Measurements from ENCODE around the gene GRAMD1A. TPM values are rescaled to one million over a fixed set of nuclear protein-coding genes. Genes with fewer than 3 reads are reported as not detected.

The GRAMD1A gene
- polyA plus RNA-seq, 1 donor from 2014 or later: 18.1 TPM

GRCh38 chr19:35029737-35030256 is 29.7 kb downstream of the GRAMD1A start:
- peaks cover 0 to 9% (median 4%) of the 10 kb centered on the region in 3 donors for H3K4me1 Mint-ChIP-seq
- peak overlapping the region in 1 of 4 donors; percentile 77 for H3K4me3 Mint-ChIP-seq
- H3K9me3 Mint-ChIP-seq: no peaks in the 10 kb centered on the region
- H3K27ac Mint-ChIP-seq: no peak overlapping the region
- H3K36me3 Mint-ChIP-seq: peaks cover 2% of the 10 kb centered on the region
- H3K27me3 Mint-ChIP-seq: peaks cover 17% of the 10 kb centered on the region

- Mint-ChIP-seq H3K9me3 (no peaks in the 10 kb centered on the region), H3K36me3 (peaks cover 2% of the 10 kb centered on the region), H3K4me3 (peak within 1 kb of the TSS in 3 of 4 donors; percentile 60 to 85 (median 76)), H3K27me3 (peaks cover 17% of the 10 kb centered on the region), H3K4me1 (peaks cover 0 to 9% (median 4%) of the 10 kb centered on the region in 3 donors), H3K27ac (no peak within 1 kb of the TSS)
These were observed 30.3 kb downstream of the GRAMD1A start, which contains the start of gene SCN1B for GRCh38 chr19:35030257-35031071. SCN1B (plus strand) TSS chr19:35030470; CDS start chr19:35030821, 351 bp downstream.

DNA sequence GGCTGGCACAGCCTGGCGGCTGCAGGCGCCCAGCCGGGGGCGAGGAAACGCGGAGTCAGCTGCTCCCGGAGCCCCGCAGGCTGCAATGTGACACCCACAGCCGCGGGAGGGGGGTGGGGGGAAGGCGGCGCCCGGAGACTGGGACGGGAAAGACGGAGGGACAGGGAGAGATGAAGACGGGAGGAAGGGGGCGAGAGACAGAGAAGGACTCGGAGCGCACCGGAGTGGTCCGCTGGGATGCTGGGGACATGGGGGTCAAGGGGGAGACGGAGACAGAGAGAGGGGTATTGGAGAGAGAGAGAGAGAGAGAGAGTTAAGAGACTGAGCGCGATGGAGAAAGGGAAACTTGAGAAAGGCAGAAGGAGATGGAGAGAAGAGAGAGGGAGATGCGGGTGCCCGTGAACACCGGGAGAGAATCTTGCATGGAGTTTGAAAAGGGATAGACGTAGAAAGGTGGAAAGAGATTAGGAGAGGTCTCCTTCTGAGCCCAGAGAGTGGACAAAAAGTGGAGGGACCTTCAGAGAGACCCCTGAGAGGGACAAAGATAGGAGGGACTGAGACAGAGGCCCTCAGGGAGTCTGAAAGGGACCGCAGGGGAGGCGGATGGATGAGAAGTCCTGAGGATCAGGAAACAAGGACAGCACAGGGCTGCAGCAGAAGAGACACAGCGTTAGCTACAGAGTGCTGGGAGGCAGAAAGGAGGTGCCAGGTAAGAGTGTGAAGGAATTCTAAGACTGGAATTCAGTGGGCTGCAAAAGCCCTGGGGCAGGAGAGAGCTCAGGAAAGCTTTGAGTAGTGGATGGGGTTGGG is 31.2 kb downstream of the GRAMD1A start:
- Mint-ChIP-seq H3K9me3 (no peaks in the 10 kb centered on the region), H3K36me3 (peaks cover 2% of the 10 kb centered on the region), H3K27me3 (peaks cover 17% of the 10 kb centered on the region), H3K4me1 (peaks cover 0 to 9% (median 4%) of the 10 kb centered on the region in 3 donors), H3K27ac (no peak overlapping the region), H3K4me3 (peak overlapping the region in 3 of 4 donors; percentile 60 to 85 (median 76))

- Mint-ChIP-seq H3K4me1 (peaks cover 0 to 9% (median 5%) of the 10 kb centered on the region in 3 donors), H3K36me3 (peaks cover 2% of the 10 kb centered on the region), H3K27me3 (peaks cover 17% of the 10 kb centered on the region), H3K4me3 (no peak overlapping the region), H3K9me3 (no peaks in the 10 kb centered on the region), H3K27ac (no peak overlapping the region)
These were observed 32.3 kb downstream of the GRAMD1A start for GRCh38 chr19:35032356-35032865.

- H3K27me3 Mint-ChIP-seq: peaks cover 17% of the 10 kb centered on the region
- no peak overlapping the region for H3K4me3 Mint-ChIP-seq
- H3K27ac Mint-ChIP-seq: no peak overlapping the region
- peaks cover 8 to 13% (median 11%) of the 10 kb centered on the region in 3 donors for H3K4me1 Mint-ChIP-seq
- H3K36me3 Mint-ChIP-seq: peaks cover 2% of the 10 kb centered on the region
- H3K9me3 Mint-ChIP-seq: no peaks in the 10 kb centered on the region
These were observed 33.2 kb downstream of the GRAMD1A start for GRCh38 chr19:35033067-35034004.

GRCh38 chr19:35034005-35034502 is 33.9 kb downstream of the GRAMD1A start:
- Mint-ChIP-seq H3K27me3 (peaks cover 17% of the 10 kb centered on the region), H3K4me1 (peaks cover 14 to 19% (median 16%) of the 10 kb centered on the region in 3 donors), H3K4me3 (no peak overlapping the region), H3K27ac (no peak overlapping the region), H3K36me3 (peaks cover 2% of the 10 kb centered on the region), H3K9me3 (no peaks in the 10 kb centered on the region)

DNA sequence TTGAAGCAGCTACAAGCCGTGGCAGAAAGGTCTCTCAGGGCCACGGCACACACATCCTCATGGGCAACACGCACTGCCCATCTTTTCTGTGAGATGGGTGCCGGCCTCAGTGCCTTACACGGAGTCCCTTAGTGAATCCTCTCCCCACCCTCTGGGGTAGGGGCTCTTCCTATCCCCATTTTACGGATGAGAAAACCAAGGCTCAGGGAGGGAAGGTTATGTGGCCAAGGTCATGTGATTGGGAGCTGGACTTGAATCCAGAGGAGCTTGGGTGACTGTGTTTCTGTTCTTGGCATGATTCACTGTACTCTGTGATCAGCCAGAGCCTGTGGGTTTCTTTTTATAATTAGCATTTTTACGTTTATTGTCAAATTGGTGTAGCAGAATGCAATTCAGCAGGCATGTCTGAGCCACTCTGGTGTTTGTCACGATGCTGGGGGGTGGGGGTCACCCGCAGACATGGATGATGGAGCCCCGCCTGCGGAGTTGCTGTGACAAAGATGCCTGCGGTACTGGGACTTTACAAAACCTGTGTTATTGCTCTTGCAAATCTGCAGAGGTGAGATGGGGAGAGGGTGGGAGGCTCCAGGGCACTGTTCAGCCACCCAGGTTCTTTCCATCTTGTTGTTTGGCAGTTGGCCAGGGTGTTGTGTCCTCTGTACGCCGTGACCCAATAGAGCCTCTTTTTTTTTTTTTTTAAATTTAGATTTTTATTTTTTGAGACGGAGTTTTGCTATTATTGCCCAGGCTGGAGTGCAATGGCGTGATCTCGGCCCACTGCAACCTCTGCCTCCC is 34.7 kb downstream of the GRAMD1A start:
- Mint-ChIP-seq H3K4me3 (peak overlapping the region in 1 of 4 donors; percentile 1), H3K27ac (no peak overlapping the region), H3K36me3 (peaks cover 2% of the 10 kb centered on the region), H3K4me1 (peaks cover 13 to 20% (median 18%) of the 10 kb centered on the region in 3 donors), H3K27me3 (peaks cover 16% of the 10 kb centered on the region), H3K9me3 (no peaks in the 10 kb centered on the region)

GRCh38 chr19:35037716-35038622 is 37.8 kb downstream of the GRAMD1A start:
- no peaks in the 10 kb centered on the region for H3K36me3 Mint-ChIP-seq
- H3K4me1 Mint-ChIP-seq: peaks cover 15 to 23% (median 18%) of the 10 kb centered on the region in 3 donors
- H3K4me3 Mint-ChIP-seq: peak overlapping the region; percentile 12 to 86 (median 58)
- no peaks in the 10 kb centered on the region for H3K9me3 Mint-ChIP-seq
- H3K27me3 Mint-ChIP-seq: peaks cover 11% of the 10 kb centered on the region
- H3K27ac Mint-ChIP-seq: no peak overlapping the region

- Mint-ChIP-seq H3K4me3 (peak overlapping the region in 3 of 4 donors; percentile 50 to 91 (median 86)), H3K4me1 (peaks cover 15 to 23% (median 18%) of the 10 kb centered on the region in 3 donors), H3K9me3 (no peaks in the 10 kb centered on the region), H3K36me3 (no peaks in the 10 kb centered on the region), H3K27me3 (peaks cover 11% of the 10 kb centered on the region), H3K27ac (no peak overlapping the region)
These were observed 38.7 kb downstream of the GRAMD1A start for GRCh38 chr19:35038623-35039512.

GRCh38 chr19:35039881-35040825 is 40.0 kb downstream of the GRAMD1A start:
- peak overlapping the region in 3 of 4 donors; percentile 75 to 93 (median 78) for H3K4me3 Mint-ChIP-seq
- H3K36me3 Mint-ChIP-seq: no peaks in the 10 kb centered on the region
- peak overlapping the region in 1 of 3 donors; percentile 5 for H3K27ac Mint-ChIP-seq
- peaks cover 15 to 24% (median 19%) of the 10 kb centered on the region in 3 donors for H3K4me1 Mint-ChIP-seq
- peaks cover 11% of the 10 kb centered on the region for H3K27me3 Mint-ChIP-seq
- H3K9me3 Mint-ChIP-seq: no peaks in the 10 kb centered on the region

All from IgD-negative memory B cell (primary cell).